Hematopoietic multipotent progenitor cell treated with erythropoietin and hydrocortisone succinate and interleukin-3 and kit ligand, for 6 days (in vitro differentiated cells): ENCODE results near the gene VPS9D1.

Source experiments
- DNase-seq: peaks from one replicate; pipeline ENCODE4 v3.0.0-alpha.2; 2015

VPS9D1 gene

DNA sequence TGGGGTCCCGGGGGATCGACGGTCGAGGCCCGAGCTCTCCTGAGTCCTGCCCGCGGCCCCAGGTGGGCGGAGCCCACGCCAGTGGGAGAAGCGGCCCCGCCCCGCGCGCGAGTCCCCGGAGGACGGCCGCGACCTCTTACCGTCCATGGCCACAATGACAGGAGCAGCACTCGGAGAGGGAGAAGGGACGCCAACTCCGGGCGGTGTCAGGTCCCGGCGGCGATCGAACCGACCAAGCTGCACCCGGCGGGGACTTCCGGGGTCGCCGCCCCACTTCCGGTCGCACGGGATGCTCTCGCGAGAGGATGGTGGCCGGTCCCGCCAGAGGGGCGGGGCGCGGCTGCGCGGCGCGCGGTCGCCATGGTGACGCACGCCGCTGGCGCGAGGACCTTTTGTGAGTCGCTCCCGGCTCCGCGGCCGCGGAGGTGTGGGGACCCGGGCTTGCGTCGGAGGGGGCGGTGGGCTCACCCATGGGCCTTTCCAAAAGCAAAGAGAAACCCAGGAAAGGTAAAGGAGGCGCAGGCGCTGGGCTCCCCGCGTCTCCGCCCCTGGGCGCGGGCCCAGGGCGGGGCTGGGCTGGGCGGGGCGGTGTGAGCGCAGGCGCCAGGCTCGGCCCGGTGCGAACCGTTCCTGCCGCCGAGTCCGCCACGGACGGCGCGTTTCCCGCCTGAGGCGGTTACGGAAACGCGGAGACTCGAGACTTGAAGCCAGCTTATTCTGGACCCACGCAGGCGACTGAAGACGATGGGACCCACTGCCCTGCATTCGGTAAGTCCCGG lies 63.1 kb downstream of the VPS9D1 start, which contains the start of the genes CHMP1A and SPATA33:
Gene CHMP1A, minus strand, starts transcription at position 267 of the 779 bp plus-strand sequence. Its CDS starts 120 bp downstream, at position 147.
Gene SPATA33, plus strand, starts transcription at position 395 of the 779 bp plus-strand sequence. Its CDS starts 76 bp downstream, at position 471.
- peak; percentile 92 for DNase-seq
